HL-60 (cell line): ENCODE measurements around the gene ISOC1.

Experiments used
- CTCF ChIP-seq: IDR thresholded peaks from one replicate; pipeline ENCODE4 v1.5.1; 2011; ENCODE audit warnings: low read length, control low read depth, inconsistent platforms; ENCODE audit not compliant: insufficient read depth
- REST ChIP-seq: IDR thresholded peaks from 2 replicates; pipeline ENCODE4 v1.6.1; 2012; ENCODE audit warnings: low read depth; ENCODE audit not compliant: insufficient replicate concordance

GRCh38 chr5:129094924-129095899, 663 bp downstream of the ISOC1 start:
- TF ChIP-seq CTCF (no peak), REST (no peak)
